ENCODE measurements around the gene TMC8. TPM values are rescaled to one million over a fixed set of nuclear protein-coding genes. Genes with fewer than 3 reads are reported as not detected.
A peak's percentile ranks its signal among the peaks of the same experiment; 100 is the strongest.

Gene TMC8
- total RNA-seq, 4 donors from 2014 or later = 1.3 to 5.3 (median 2.3) TPM

GRCh38 chr17:78140169-78141051 is 9.8 kb downstream of the TMC8 start:
- H3K27me3 ChIP-seq = no peaks in the 10 kb centered on the region
- 62% methylated on average over 10 of the region's 58 CpGs for WGBS
- peak overlapping the region in 1 of 4 donors; percentile 45 for H3K27ac ChIP-seq (replicated peaks in 1 of 4)
- H3K4me1 ChIP-seq = peaks cover 26 to 47% (median 43%) of the 10 kb centered on the region in 4 donors
- intact Hi-C loops (cut with DNase I) = no loop called here
- no peaks in the 10 kb centered on the region for H3K36me3 ChIP-seq
- H3K4me3 ChIP-seq = peak overlapping the region in 2 of 4 donors; percentile 9 to 15
- peak; percentile 98 for DNase-seq (ENCODE audit: extremely low spot score)
- TF ChIP-seq POLR2AphosphoS5 (IDR thresholded peaks at IDR 0.05) = peak; percentile 35 to 36
- no peak for TF ChIP-seq CTCF (IDR thresholded peaks at IDR 0.05)
- no peak for TF ChIP-seq POLR2A (IDR thresholded peaks at IDR 0.05; ENCODE audit: low read depth)
- TF ChIP-seq EP300 (IDR thresholded peaks at IDR 0.05) = no peak
- H3K9me3 ChIP-seq = no peaks in the 10 kb centered on the region

- intact Hi-C loops (cut with DNase I) = no loop called here
- Histone ChIP-seq H3K27ac (replicated peaks in 1 of 4) (no peak overlapping the region), H3K4me1 (peaks cover 34 to 57% (median 52%) of the 10 kb centered on the region in 4 donors), H3K9me3 (no peaks in the 10 kb centered on the region), H3K36me3 (no peaks in the 10 kb centered on the region), H3K4me3 (no peak overlapping the region), H3K27me3 (no peaks in the 10 kb centered on the region)
- WGBS = 80% methylated on average over 18 of the region's 20 CpGs
- DNase-seq (ENCODE audit: extremely low spot score) = no peak
- TF ChIP-seq EP300 (IDR thresholded peaks at IDR 0.05) = no peak
- no peak for TF ChIP-seq CTCF (IDR thresholded peaks at IDR 0.05)
- TF ChIP-seq POLR2A (IDR thresholded peaks at IDR 0.05; ENCODE audit: low read depth) = no peak
- no peak for TF ChIP-seq POLR2AphosphoS5 (IDR thresholded peaks at IDR 0.05)
Measured at GRCh38 chr17:78141437-78142118, 11.0 kb downstream of the TMC8 start.

GRCh38 chr17:78142119-78142861 is 11.7 kb downstream of the TMC8 start:
- Histone ChIP-seq H3K9me3 (no peaks in the 10 kb centered on the region), H3K4me3 (no peak overlapping the region), H3K27ac (replicated peaks in 1 of 4) (no peak overlapping the region), H3K4me1 (peaks cover 34 to 57% (median 52%) of the 10 kb centered on the region in 4 donors), H3K36me3 (no peaks in the 10 kb centered on the region), H3K27me3 (no peaks in the 10 kb centered on the region)
- intact Hi-C loops (cut with DNase I) = no loop called here
- no peak for DNase-seq (ENCODE audit: extremely low spot score)
- 93% methylated on average over 12 of the region's 16 CpGs for WGBS
- TF ChIP-seq POLR2A (IDR thresholded peaks at IDR 0.05; ENCODE audit: low read depth) (no peak), CTCF (IDR thresholded peaks at IDR 0.05) (no peak), EP300 (IDR thresholded peaks at IDR 0.05) (no peak), POLR2AphosphoS5 (IDR thresholded peaks at IDR 0.05) (no peak)

GRCh38 chr17:78143214-78144146 is 12.9 kb downstream of the TMC8 start:
- no peaks in the 10 kb centered on the region for H3K27me3 ChIP-seq
- intact Hi-C loops (cut with DNase I) = no loop called here
- H3K36me3 ChIP-seq = no peaks in the 10 kb centered on the region
- DNase-seq (ENCODE audit: extremely low spot score) = no peak
- WGBS = 90% methylated on average over 19 of the region's 21 CpGs
- H3K4me3 ChIP-seq = no peak overlapping the region
- TF ChIP-seq CTCF (IDR thresholded peaks at IDR 0.05) (no peak), POLR2A (IDR thresholded peaks at IDR 0.05; ENCODE audit: low read depth) (no peak), EP300 (IDR thresholded peaks at IDR 0.05) (no peak)
- peaks cover 34 to 57% (median 52%) of the 10 kb centered on the region in 4 donors for H3K4me1 ChIP-seq
- peak overlapping the region; percentile 28 to 70 (median 57) for H3K27ac ChIP-seq (replicated peaks in 1 of 4)
- H3K9me3 ChIP-seq = no peaks in the 10 kb centered on the region

All from esophagus muscularis mucosa (tissue), 4 donors.